Panc1 (cell line): Measurements from ENCODE around the gene KIRREL3.

ENCODE experiments used
- CTCF ChIP-seq: fragments of 450-650 bp; IDR thresholded peaks from 2 replicates; pipeline ENCODE4 v1.5.1; 2017; ENCODE audit warnings: mild to moderate bottlenecking
- POLR2AphosphoS5 ChIP-seq: IDR thresholded peaks from 2 replicates; pipeline ENCODE4 v1.6.1; 2012; ENCODE audit warnings: mild to moderate bottlenecking, low read depth, low read length, moderate library complexity
- REST ChIP-seq, 2 experiments: IDR thresholded peaks; 2 replicates each; pipeline ENCODE4 v1.6.1; 2011 to 2012; ENCODE audit warnings: low read depth in 2 of 2, control low read depth in 1 of 2, low read length in 1 of 2, mild to moderate bottlenecking in 1 of 2, moderate library complexity in 1 of 2; ENCODE audit not compliant: insufficient read depth in 1 of 2
- SIN3A ChIP-seq: IDR thresholded peaks from 2 replicates; pipeline ENCODE4 v1.6.1; 2012; ENCODE audit warnings: low read depth, mild to moderate bottlenecking, low read length, moderate library complexity, borderline replicate concordance; ENCODE audit not compliant: insufficient read depth
- TCF7L2 ChIP-seq: IDR thresholded peaks from 2 replicates; pipeline ENCODE4 v1.6.1; 2011; ENCODE audit warnings: mild to moderate bottlenecking, low read depth, low read length, inconsistent platforms

GRCh38 chr11:126891556-126892217, 108.9 kb downstream of the KIRREL3 start:
- TF ChIP-seq CTCF (no peak), POLR2AphosphoS5 (no peak), REST (IDR thresholded peaks at IDR 0.05; ENCODE audit: insufficient read depth in 1 of 2, low read depth in 2 of 2, low read length in 1 of 2) (no peak), TCF7L2 (no peak), SIN3A (no peak)
